ENCODE measurements around the gene NAV3.

The NAV3 gene

DNA sequence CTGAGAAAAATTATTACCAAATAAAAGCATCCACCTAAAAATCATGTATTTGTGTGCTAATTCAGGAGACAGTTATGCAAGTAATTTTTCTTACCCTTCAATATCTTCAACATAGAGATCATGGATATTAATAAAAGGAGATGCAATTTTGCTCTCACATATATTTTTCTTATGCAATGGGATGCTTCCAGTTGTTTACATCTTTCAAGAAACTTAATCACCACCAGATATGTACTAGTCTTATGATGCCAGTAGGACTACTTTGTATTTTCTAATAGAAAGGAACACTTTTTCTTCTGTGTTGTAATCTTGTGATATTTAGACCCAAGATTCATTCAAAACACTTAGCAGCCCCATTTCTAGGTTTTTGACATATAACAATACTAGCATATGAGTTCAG is 107.6 kb downstream of the NAV3 start:
- DNase-seq: no peak

DNA sequence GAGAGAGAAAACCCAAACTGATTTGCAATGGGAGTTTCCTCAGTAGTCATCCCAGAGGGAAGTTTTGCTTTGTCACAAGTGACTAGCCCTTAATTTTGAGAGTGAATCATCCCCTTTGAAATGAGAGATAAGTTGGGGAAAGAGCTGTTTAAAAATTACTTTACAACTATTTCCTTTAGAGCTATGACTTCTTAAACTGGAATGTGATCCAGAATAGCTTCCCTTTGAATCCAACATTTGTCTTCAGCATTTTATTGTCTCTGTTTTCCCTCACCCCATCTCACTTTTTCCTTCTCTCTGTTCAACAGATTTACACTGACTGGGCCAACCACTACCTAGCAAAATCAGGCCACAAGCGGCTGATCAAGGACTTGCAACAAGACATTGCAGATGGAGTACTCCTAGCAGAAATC is 109.3 kb downstream of the NAV3 start:
- DNase-seq: no peak

DNA sequence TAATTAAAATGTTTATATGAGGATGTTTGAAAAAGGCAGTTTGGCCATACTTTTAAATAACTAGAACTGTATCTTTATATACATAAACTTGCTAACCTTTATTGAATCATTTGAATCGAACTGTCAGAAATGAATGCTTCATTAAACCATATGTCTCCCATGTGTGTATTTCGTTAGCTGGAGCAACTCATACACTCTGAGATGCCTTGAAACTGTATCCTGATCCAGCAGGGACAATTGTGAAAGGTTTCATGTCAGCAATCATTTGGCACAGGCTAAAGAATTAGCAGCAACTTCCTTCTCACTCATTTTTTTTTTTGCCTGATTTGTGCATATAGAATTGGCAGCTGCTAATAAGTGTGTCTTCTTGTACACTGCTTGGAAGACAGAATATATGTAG is 109.9 kb downstream of the NAV3 start:
- DNase-seq: no peak

DNA sequence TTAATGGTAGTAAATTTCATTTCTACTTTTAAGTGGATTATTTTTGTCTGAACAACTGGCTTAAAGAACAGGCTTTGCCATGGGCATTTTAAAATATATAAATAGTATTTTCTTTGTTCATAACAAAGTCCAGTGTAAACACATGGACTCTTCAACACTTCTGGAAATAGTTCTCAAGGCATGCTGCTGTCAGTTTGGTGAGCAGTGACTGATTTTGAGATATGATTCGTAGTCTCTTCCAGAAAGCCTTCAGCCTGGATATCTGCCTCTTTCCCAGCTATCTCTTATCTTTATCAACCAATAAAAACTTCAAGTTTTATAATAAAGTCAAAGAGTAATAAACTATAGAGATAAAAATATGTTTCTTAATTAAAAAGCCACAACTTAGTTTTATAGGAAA is 110.7 kb downstream of the NAV3 start:
- no peak for DNase-seq

DNA sequence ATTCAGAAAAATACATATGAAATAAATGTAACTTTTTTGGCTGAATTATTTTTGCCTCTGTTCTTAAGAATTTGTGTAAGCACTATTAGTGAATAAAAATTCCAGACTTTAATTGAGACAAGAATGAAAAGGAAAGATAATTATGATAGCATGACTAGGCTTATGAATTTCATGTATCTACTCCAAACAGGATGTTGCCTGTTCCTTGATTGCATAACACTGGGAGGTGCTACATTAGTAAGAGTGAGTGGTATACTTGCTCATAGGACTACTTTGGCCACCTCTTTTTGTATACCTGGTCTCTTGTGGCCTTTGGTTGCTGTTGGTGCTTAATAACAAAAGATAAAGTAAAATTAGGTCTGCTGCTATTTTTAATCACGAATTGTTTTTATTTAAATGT is 112.8 kb downstream of the NAV3 start:
- DNase-seq: no peak

DNA sequence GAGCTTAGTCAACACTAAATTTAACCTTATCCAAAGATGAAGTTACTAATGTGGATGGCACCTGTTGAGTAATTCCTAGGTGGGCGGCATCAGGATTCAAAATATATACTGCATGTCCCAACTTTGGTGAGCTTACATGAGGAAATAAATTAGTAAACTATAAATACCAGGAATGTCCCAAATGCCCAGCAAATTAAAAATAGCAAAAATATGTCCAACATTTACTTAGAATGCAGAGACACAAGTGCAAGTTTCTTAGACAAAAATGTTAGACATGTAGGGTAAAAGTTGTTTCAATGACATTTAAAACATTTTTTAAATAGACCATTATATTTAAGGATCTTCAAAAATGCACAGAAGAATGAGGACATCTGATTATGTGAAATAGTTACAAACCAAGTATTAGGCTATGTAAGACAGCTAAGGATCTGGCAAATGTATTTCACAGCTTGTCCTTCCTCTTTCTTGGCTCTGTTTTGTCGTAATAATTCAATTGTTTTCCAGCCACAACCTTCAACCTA is 115.9 kb downstream of the NAV3 start:
- DNase-seq: no peak

DNA sequence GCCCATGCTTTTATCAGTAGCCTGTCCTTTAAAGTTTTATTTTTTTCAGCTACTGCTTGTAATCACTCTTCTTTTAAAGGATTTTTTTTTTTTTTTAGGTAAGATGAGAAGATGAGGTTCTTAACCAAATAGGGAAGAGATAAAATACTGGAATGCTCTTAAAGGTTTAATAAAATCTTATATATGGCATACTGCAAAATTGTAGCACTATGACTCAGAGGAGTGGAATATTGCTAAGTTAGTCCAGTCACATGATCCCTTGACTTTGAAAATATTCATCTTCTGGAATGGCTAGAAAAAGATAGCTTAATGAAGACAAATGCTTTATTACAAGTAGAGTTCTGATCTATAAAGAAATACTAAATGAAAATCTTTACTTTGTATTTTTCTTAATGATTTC is 116.6 kb downstream of the NAV3 start:
- no peak for DNase-seq

DNA sequence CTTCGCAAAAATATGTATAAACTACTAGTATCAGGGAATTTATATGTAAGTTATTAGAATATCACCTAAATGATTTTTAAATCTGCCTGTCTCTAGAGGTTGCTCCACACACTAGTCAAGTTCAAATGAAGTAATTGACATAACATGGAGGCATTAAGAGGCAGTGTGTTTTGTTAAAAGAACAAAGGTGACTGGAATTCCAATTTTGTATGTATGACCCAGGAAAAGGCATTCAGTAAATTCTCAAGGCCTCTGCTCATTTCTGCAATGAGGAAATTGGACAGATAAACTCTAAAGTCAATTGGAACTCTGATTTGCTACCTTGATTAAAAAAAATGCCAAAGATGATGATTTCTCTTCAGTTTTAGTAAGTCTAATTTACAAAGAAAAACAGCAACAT is 117.1 kb downstream of the NAV3 start:
- DNase-seq: no peak

GRCh38 chr12:77949943-77950342 is 119.2 kb downstream of the NAV3 start:
- DNase-seq: no peak

DNA sequence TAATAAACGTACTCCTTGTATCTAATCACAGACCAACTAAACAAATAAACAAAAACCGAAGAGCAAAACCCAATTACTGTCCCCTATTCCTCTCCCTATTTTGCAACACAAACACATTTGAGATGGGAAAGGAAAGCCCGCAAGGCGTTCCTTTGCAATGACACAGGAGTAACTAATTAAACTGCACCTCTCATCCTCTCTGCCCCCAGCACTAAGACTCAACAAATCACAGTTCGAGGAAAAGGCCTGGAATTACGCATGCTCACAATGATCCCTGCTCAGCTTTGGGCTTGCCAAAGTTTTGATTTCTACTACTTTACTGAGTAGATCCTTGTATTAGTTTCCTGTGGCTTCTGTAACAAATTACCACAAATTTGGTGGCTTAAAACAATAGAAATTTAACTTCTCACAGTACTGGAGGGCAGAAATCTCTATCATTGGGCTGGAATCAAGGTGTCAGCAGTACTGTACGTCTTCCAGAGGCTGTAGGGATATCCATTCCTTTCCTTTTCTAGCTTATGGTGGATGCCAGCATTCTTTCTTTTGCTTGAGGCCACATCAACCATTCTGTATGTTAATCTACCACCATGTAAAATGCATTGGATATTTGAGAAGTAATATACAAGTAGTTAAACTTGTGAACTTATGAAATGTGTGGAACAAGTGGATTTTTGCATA is 123.0 kb downstream of the NAV3 start:
- no peak for DNase-seq

DNA sequence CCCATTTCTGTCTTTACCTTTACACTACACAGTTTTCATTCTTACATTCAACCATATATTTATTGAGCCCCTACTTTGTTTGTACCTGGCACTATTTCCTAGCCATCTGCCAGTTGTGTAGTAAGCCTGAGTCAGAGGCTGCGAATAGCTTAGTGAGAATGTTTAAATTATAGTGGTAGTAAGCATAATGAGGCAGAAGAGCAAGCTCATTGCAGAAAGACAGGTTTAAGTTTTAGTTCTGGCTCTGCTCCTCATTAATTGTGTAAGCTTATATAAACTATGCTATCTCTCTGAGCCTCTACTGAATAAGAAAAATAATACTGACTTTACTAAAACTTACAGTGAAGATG is 123.5 kb downstream of the NAV3 start:
- DNase-seq: no peak

GRCh38 chr12:77957062-77957461 is 126.4 kb downstream of the NAV3 start:
- no peak for DNase-seq

DNA sequence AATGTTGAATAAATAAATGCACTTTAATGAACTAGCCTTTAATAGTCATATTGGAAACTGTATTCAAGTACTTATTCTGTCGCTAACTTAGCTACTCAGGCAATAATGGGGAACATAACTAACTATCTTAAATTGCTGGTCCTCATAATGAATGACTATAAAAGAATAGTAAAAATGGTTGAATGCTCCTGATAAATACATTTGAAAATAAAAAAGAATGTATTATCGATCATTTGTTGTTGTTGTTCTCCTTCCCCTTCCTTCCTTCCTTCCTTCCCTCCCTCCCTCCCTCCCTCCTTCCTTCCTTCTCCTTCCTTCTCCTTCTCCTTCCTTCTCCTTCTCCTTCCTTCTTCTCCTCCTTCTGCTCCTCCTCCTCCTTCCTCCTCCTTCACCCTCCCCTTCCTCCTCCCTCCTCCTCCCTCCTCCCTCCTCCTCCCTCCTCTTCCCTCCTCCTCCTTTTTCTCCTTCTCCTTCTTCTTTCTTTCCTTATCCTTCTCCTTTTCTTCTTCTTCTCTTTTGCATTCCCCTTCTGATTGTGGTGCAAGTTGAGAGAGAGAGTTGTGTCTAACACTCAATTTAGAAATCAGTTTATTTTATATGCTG is 133.0 kb downstream of the NAV3 start:
- DNase-seq: no peak

GRCh38 chr12:77965790-77966189 is 135.1 kb downstream of the NAV3 start:
- DNase-seq: no peak

GRCh38 chr12:77968021-77968420 is 137.3 kb downstream of the NAV3 start:
- no peak for DNase-seq

DNA sequence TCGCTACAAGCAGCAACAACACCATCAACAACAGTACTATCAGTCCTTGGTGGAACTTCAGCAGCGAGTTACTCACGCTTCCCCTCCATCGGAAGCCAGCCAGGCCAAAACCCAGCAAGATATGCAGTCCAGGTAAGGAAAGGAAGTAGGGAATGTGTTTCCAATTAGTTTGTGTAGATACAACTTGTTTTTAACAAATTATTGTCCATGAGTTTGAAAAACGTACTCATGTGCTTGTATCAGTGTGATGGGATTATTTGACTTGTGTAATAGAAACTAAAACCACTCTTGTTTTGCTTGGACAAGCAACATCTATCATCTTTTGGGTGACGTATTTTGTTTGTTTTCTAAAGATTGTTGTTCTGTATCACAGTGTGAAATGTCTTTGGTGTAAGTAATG is 137.9 kb downstream of the NAV3 start:
- no peak for DNase-seq

DNA sequence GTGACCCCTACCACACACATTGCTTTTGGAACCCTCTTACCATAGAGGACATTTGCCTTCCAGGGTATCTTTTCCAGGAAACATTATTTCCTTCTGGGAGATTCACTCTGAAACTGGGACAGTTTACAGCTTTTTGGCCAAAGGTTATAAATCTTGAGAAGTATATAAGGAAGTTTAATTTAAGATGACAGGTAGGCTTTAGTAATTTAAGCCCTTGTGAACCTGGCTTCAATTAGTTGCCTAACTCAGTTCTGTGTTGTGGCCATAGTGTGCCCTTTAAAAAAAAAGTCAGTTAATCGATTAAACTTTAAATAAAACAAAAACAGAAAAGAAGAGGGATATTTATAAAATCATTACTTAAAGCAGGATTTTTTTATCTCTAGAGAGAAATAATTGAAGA is 142.9 kb downstream of the NAV3 start:
- DNase-seq: no peak

GRCh38 chr12:77974645-77975044 is 144.0 kb downstream of the NAV3 start:
- no peak for DNase-seq

- DNase-seq: no peak
These were observed 149.0 kb downstream of the NAV3 start for GRCh38 chr12:77979597-77980250.

DNA sequence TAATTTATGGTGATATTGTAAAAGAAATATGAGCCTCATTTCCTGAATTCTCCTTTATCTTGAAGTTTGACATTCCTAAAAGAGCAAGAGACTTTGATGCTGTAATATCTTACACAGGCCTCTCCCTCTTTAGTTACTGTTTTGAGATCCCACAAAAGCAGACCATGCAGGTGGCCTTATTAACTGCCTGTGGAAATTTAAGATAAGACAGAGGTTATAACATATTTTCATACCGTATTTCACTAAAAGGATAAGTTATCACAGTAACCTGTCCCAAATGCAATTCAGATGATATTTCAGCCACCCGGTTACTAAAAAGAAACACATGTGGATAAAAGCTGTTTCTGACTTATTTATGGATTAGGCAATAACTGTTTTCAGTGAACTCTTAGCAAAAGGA is 150.1 kb downstream of the NAV3 start:
- no peak for DNase-seq

DNA sequence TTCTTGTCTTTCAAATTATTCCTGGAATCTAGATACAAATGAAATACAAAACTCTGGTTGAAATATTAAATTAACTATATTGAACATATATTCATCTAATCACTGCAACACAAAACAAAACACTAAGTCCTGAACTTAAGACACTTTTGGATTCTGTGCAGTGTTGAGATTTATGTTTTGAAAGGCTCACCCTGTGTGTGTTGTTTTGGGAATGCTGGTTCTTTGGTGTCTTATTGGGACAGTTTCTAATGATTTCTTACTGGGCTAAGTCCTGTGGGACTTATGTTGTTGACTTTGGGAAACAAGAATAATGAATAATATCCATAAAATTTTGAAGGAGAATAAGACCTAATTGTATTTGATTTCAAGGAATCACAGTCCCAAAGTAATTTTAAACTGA is 153.2 kb downstream of the NAV3 start:
- no peak for DNase-seq

DNA sequence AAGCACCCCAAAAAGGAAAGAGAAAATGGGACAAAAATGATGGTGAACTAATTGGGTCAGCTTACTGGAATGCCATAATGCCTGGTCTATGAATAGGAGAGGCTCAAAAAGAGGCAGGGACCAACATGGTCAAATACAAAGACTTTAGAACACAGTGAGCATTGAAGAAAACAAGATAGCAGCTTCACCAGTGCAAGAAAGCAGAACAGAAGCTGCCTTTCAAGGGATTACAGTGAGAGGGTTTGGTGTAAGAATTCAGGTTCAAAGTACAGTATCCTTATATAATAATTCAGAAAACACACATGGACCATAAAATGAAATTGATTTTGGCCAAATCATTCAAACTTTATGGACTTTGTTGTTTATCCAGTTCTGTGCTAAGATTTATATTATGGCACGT is 162.1 kb downstream of the NAV3 start:
- DNase-seq: no peak

GRCh38 chr12:77993658-77994057 is 163.0 kb downstream of the NAV3 start:
- DNase-seq: no peak

DNA sequence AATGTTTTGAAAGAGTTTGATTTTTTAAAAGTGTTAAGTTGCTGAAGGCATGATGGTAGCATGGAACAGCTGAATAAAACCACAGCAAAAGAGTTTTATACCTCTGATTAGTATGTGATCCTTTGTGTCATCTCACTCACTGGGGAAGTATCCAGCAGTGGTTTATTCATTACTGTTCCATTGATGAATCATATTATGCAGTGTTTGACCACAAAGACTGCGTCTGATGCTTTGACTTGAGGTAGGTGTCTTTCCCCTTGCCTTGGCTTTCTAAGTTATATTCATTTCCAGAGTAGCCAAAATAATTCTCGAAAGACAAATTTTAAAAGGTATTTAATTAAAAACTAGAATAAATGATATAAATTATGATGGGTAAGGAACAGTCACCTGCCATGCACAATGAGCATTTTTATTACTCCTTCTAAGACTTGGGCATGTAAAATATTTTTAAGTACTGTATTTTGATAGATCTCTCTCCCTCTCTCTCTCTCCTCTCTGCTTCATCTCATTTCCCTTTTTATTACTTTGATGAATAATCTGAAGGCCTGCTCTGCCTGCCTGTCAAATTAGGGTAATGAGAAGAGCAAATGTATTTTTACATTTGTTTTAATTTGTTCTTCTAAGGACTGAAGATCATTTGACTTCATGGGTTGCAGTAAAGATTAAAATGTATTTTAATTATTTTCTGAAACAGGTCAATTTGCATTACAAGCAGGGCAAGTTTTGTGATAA is 164.9 kb downstream of the NAV3 start:
- DNase-seq: no peak
